Putamen (tissue), 1 donor: Measurements from ENCODE around the gene IDH3G.
"Not testable (repeated sequence)": the region's sequence is repeated elsewhere in the genome, so short reads cannot be mapped to it uniquely, and the experiment has no call there.

Experiments
- DNase-seq: peaks from one replicate; pipeline ENCODE4 v3.0.0-alpha.2; 2016; ENCODE audit warnings: low spot score

IDH3G gene

DNA sequence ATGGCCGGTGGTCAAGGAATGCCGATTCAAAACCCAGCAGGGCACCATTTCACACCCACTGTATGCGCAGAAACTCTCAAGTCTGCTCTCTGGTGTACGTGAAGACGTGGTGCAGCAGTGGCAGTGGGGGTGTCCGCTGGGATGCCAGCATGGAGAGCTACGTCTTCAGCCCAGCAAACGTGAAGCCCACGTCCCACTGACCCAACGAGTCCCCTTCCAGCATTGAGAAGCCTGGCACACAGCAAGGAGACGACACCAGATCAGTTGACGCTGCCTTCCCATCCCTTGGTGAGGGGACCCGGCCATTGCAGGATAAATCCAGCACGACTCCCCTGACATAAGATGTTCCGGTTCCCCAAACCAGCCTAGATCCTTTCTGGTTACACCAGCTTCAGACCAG lies 32.3 kb downstream of the IDH3G start:
- no peak for DNase-seq

DNA sequence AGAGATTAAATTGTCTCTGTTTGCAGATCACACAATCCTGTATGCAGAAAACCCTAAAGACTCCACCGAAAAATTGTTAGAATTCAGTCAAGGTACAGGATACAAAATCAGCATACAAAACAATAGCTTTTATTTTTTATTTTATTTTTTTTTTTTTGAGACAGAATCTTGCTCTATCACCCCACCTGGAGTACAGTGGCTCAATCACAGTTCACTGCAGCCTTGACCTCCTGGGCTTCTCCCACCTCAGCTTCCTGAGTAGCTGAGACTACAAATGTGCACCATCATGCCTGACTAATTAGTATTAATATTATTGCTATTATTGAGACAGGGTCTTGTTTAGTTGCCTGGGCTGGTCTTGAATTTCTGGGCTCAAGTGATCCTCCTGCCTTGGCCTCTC lies 39.0 kb downstream of the IDH3G start:
- no peak for DNase-seq

DNA sequence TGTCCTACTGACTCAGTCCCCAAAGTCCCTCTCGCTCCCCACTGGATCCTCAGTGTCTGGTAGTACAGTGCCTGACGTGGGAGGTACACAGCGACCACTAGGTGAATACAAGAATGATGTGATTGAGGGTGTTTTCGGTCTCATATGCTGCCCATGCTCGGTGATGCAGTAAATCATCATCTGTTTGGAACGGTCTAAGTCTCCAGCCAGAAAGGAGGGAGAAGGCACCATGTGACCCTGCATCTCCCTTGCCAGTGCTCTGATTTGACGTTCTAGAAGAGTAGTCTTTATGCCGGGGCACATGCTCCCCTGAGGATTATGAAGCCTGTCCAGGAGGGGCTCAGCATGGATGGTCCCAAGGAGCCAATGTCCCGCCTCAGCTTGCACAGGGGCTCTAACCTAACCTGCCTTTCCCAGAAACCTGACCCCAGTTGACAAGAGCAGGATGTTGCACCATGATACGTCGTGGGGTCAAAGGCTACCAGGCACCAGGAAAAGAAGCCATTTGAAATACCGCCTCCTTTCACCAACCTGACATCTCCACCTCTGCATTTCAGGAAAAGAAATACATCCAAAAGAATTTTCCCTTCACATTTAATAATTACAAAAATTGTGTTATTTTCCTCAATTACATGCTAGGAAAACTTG lies 43.9 kb downstream of the IDH3G start:
- DNase-seq, result no peak

DNA sequence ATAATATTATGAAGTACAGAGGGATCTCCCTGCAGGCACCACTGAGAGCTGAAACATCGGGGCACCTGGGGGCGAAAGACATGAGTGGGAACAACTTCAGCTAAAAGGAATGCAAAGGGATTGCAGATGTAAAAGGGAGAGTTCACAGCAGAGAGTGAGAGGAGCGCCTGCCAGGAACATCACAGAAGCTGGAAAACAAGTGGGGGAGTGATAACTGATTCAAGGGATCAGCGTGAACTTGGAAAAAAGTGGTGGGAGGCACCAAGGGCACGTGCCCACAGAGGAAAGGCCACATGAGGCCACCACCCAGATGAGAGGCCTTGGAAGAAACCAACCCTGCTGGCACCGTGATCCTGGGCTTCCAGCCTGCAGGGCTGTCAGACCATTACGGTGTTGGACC lies 45.2 kb downstream of the IDH3G start:
- DNase-seq, result not testable (repeated sequence)

DNA sequence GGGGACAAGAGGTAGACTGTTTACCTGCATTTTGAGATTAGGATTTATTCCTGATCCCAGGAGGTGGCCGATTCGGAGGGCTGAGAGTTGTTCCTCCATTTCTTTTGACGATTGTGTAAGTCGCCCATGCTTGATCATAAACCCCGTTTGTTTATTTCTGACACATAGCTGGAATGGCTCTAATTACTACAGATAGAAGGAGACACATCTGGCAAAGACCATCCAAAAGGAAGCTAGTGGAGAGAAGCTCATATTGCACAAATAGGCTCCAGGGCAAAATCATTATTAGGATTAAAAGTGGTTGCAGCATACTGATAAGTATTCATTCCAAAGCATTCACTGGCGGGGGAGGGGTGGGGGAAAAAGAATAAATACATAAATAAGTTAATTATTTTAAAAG lies 47.2 kb downstream of the IDH3G start:
- DNase-seq, result not testable (repeated sequence)

- DNase-seq, result no peak
Measured at GRCh38 chrX:153746359-153746758, 47.8 kb downstream of the IDH3G start.

DNA sequence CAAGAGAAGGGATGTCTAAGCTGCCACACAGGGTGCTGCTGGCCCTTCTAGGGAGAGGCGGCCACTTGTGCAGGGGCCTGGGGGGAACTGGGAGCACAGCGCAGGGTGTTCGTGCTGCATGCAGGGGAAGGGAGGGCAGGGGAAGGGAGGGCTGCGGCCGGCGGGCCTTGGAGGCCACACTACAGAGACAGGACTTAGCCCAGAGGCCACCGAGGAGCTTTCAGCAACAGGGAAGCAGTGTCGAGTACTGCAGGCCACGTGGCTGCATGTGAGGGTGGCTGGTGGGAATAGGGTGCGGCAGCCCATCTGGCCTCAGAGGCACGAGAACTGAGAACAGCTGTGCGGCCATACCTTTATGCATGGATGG lies 49.1 kb downstream of the IDH3G start:
- not testable (repeated sequence) for DNase-seq

DNA sequence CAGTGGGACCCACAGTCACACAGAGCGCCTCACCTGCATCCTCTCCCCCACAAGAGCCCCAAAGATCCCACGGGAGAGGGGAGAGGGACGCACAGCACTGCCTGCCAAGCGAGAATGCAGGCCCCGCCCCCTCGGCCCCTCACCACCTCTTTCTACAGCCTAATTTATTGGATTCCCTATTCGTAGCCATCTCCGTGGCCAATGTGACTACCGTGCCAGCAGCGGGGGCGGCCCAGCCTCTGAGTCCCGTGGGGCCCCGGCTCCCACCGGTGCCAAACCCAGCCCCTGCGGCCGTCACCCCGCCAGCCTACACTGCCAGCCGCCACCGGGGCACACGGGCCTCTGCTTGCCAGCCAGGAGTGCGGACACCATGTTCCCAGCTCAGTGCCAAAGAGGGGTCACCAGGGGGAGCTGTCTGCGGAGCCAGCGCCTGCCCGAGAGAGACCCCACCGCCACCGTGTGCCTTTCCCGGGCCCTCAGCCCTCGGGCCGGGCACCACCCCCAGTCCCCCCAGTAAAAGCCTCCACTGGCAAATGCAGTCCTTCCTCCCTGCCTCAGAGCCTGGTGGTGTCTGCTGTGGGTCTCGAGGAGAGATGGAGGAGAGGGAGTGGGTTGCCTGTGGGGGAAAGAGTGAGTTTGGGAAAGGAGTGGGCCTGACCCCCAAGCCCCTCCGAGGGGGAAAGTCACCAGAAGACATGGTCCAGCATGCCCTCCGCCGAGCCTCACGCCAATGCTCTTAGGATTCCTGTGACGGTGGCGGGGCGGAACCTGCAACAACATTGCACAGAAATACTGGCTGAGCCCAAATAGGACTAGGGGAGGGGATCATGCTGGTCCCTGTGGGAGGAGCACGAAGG lies 49.7 kb downstream of the IDH3G start:
- no peak for DNase-seq

DNA sequence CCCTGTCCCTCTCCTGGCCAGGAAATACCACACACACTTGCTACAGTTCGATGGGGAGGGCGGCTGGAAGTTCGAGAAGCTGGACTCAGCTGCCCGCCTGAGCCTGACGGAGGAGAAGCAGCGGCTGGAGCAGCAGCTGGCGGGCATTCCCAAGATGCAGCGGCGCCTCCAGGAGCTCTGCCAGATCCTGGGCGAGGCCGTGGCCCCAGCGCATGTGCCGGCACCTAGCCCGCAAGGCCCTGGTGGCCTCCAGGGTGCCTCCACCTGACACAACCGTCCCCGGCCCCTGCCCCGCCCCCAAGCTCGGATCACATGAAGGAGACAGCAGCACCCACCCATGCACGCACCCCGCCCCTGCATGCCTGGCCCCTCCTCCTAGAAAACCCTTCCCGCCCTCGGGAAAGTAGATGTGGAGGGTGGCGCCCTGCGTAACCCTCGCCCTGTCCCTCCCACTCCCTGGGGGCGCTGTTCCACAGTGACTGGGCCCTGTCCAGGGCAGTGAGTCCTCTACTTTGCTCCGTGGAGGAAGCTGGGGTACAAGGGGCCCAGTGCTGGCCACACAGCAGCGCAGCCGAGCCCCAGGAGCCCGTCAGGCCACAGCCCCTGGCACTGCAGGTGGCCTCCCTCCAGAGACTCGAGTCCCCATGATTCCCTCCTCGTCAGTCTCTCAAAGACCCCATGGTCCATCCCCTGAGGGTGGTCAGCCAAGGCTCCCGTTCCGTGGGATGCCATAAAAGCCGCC lies 50.5 kb downstream of the IDH3G start:
- DNase-seq, result not testable (repeated sequence)

DNA sequence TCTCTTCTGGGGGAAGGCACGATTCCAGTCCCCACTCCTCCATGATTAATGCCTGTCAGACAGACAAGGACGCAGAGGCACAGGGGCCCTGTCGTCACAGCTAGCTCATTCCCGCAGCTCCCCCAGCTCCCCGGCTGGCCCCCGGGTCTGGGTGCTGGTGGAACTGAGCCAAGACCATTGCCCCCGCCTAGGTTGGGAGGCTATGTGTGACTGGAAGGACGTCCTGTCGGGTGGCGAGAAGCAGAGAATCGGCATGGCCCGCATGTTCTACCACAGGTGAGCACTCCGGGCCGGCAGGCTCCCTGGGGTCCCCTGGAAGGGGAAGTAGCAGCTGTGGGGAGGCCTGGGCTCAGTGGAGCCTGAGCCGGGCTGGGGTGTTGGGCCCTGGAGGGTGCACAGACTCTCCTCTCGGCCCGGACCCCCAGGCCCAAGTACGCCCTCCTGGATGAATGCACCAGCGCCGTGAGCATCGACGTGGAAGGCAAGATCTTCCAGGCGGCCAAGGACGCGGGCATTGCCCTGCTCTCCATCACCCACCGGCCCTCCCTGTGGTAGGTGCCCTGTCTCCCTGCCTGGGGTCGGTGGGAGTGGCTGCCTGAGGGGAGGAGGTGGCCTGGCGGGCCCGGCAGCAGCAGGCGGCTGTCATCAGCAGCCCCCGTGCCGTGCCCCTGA lies 51.2 kb downstream of the IDH3G start:
- not testable (repeated sequence) for DNase-seq

GRCh38 chrX:153742111-153742510 lies 52.1 kb downstream of the IDH3G start:
- not testable (repeated sequence) for DNase-seq

DNA sequence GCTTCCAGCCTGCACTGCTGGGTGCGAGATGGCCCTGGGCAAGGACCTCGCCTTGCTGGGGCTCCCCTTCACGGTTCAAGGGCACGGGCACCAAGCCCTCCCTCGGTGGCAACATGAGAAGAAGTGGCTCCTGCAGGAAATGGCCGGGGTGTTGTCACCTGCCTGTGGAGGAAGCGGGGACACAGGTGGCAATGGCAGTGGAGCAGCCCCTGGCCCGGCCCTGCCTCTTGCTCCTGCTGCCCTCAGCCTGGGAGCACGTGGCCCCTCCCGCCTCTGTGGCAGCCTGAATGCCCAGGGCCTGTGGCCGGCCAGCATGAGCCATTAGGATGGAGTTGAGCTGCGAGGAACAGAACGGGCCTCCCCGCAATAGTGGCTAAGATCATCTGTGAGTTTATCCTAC lies 52.7 kb downstream of the IDH3G start:
- DNase-seq, result no peak

GRCh38 chrX:153740631-153741222 lies 53.4 kb downstream of the IDH3G start:
- DNase-seq, result no peak

- DNase-seq, result no peak
Measured at GRCh38 chrX:153739754-153740486, 54.3 kb downstream of the IDH3G start.

GRCh38 chrX:153738056-153738605 lies 56.0 kb downstream of the IDH3G start:
- DNase-seq, result no peak

- no peak for DNase-seq
Measured at GRCh38 chrX:153736871-153737441, 57.2 kb downstream of the IDH3G start.

- DNase-seq, result no peak
Measured at GRCh38 chrX:153736071-153736820, 57.9 kb downstream of the IDH3G start.
